NB4 (cell line): Measurements from ENCODE around the gene MGMT.

ENCODE experiments used
- POLR2A ChIP-seq: IDR thresholded peaks from 2 replicates; pipeline ENCODE4 v1.6.1; 2011; ENCODE audit warnings: mild to moderate bottlenecking; ENCODE audit not compliant: insufficient read length; ENCODE audit errors: extremely low read depth
- TF ChIP-seq, protein P1 (sequence below): IDR thresholded peaks from one replicate; pipeline ENCODE4 v1.5.1; 2012; ENCODE audit warnings: low read depth, low read length
- TF ChIP-seq, protein P2 (sequence below): IDR thresholded peaks from 2 replicates; pipeline ENCODE4 v1.6.1; 2011; ENCODE audit warnings: low read depth, low read length

DNA sequence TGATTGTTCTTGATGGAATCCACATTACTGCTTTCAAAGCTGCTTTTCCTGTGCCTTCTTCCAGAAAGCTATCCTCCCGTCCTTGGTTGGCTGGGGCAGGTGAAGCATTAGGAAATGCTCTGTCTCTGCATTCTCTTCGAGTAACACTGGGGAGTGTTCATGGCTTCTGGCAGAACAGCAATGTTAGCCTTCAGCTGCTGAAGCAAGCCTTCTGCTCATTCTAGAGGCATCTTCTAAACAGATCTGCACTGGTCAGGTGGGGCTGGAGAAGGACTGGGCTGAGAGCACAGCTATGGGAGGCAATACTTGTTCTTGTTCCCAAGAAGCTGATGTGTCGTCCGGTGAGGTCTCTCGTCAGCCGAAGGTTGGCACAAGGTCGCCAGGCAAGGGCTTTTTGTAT lies 80.6 kb downstream of the MGMT start:
- TF ChIP-seq, protein P1, sequence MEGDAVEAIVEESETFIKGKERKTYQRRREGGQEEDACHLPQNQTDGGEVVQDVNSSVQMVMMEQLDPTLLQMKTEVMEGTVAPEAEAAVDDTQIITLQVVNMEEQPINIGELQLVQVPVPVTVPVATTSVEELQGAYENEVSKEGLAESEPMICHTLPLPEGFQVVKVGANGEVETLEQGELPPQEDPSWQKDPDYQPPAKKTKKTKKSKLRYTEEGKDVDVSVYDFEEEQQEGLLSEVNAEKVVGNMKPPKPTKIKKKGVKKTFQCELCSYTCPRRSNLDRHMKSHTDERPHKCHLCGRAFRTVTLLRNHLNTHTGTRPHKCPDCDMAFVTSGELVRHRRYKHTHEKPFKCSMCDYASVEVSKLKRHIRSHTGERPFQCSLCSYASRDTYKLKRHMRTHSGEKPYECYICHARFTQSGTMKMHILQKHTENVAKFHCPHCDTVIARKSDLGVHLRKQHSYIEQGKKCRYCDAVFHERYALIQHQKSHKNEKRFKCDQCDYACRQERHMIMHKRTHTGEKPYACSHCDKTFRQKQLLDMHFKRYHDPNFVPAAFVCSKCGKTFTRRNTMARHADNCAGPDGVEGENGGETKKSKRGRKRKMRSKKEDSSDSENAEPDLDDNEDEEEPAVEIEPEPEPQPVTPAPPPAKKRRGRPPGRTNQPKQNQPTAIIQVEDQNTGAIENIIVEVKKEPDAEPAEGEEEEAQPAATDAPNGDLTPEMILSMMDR, result no peak
- TF ChIP-seq POLR2A, result no peak
- TF ChIP-seq, protein P2, sequence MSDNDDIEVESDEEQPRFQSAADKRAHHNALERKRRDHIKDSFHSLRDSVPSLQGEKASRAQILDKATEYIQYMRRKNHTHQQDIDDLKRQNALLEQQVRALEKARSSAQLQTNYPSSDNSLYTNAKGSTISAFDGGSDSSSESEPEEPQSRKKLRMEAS, result no peak
